Measurements from ENCODE around the gene SREBF2.

Gene SREBF2

GRCh38 chr22:41892721-41893120 lies 59.8 kb downstream of the SREBF2 start:
- no peak for TF ChIP-seq TAF1 (IDR thresholded peaks at IDR 0.05; ENCODE audit: borderline replicate concordance, insufficient read depth, low read length)
- TF ChIP-seq POLR2AphosphoS5 (IDR thresholded peaks at IDR 0.05; ENCODE audit: low read depth, low read length) = no peak
- TF ChIP-seq FOXP2 (optimal IDR thresholded peaks at IDR 0.05; ENCODE audit: borderline replicate concordance, extremely low read depth, extremely low read length, insufficient read depth) = no peak
- no peak for TF ChIP-seq SIN3A (IDR thresholded peaks at IDR 0.05; ENCODE audit: borderline replicate concordance, insufficient read depth, low read length)
- no peak for TF ChIP-seq REST (IDR thresholded peaks at IDR 0.05; ENCODE audit: insufficient read depth in 1 of 2, low read depth in 2 of 2, low read length in 2 of 2)

- TF ChIP-seq REST (IDR thresholded peaks at IDR 0.05; ENCODE audit: insufficient read depth in 1 of 2, low read depth in 2 of 2, low read length in 2 of 2) (no peak), TAF1 (IDR thresholded peaks at IDR 0.05; ENCODE audit: borderline replicate concordance, insufficient read depth, low read length) (no peak), FOXP2 (optimal IDR thresholded peaks at IDR 0.05; ENCODE audit: borderline replicate concordance, extremely low read depth, extremely low read length, insufficient read depth) (no peak), POLR2AphosphoS5 (IDR thresholded peaks at IDR 0.05; ENCODE audit: low read depth, low read length) (no peak), SIN3A (IDR thresholded peaks at IDR 0.05; ENCODE audit: borderline replicate concordance, insufficient read depth, low read length) (no peak)
Observed at GRCh38 chr22:41893591-41894375, 60.9 kb downstream of the SREBF2 start.

GRCh38 chr22:41898645-41899044 lies 65.7 kb downstream of the SREBF2 start:
- no peak for TF ChIP-seq SIN3A (IDR thresholded peaks at IDR 0.05; ENCODE audit: borderline replicate concordance, insufficient read depth, low read length)
- no peak for TF ChIP-seq REST (IDR thresholded peaks at IDR 0.05; ENCODE audit: insufficient read depth in 1 of 2, low read depth in 2 of 2, low read length in 2 of 2)
- TF ChIP-seq FOXP2 (optimal IDR thresholded peaks at IDR 0.05; ENCODE audit: borderline replicate concordance, extremely low read depth, extremely low read length, insufficient read depth) = no peak
- no peak for TF ChIP-seq TAF1 (IDR thresholded peaks at IDR 0.05; ENCODE audit: borderline replicate concordance, insufficient read depth, low read length)
- TF ChIP-seq POLR2AphosphoS5 (IDR thresholded peaks at IDR 0.05; ENCODE audit: low read depth, low read length) = no peak

GRCh38 chr22:41899110-41899509 lies 66.2 kb downstream of the SREBF2 start:
- TF ChIP-seq TAF1 (IDR thresholded peaks at IDR 0.05; ENCODE audit: borderline replicate concordance, insufficient read depth, low read length) (no peak), SIN3A (IDR thresholded peaks at IDR 0.05; ENCODE audit: borderline replicate concordance, insufficient read depth, low read length) (no peak), REST (IDR thresholded peaks at IDR 0.05; ENCODE audit: insufficient read depth in 1 of 2, low read depth in 2 of 2, low read length in 2 of 2) (no peak), POLR2AphosphoS5 (IDR thresholded peaks at IDR 0.05; ENCODE audit: low read depth, low read length) (no peak), FOXP2 (optimal IDR thresholded peaks at IDR 0.05; ENCODE audit: borderline replicate concordance, extremely low read depth, extremely low read length, insufficient read depth) (no peak)

Data from PFSK-1 (cell line).